ENCODE results near the gene DNAJC15. TPM values are rescaled to one million over a fixed set of nuclear protein-coding genes. Genes with fewer than 3 reads are reported as not detected.
"Not testable (repeated sequence)": the region's sequence is repeated elsewhere in the genome, so short reads cannot be mapped to it uniquely, and the experiment has no call there.

DNAJC15 gene
- total RNA-seq, 1 donor from 2014 or later: 24.5 TPM

- no peak overlapping the region for H3K27ac Mint-ChIP-seq (ENCODE audit: unreplicated experiment)
- no peak overlapping the region for H3K4me3 Mint-ChIP-seq (ENCODE audit: unreplicated experiment)
- no peaks in the 10 kb centered on the region for H3K9me3 Mint-ChIP-seq (ENCODE audit: unreplicated experiment)
- no peak for DNase-seq (ENCODE audit: extremely low spot score, unreplicated experiment)
- H3K27me3 Mint-ChIP-seq (ENCODE audit: unreplicated experiment): no peaks in the 10 kb centered on the region
- H3K36me3 Mint-ChIP-seq (ENCODE audit: unreplicated experiment): peaks cover 18% of the 10 kb centered on the region
- H3K4me1 Mint-ChIP-seq (ENCODE audit: unreplicated experiment): peaks cover 34% of the 10 kb centered on the region
- TF ChIP-seq CTCF (IDR thresholded peaks at IDR 0.05): no peak
These were observed 13.2 kb downstream of the DNAJC15 start for GRCh38 chr13:43036351-43037250.

DNA sequence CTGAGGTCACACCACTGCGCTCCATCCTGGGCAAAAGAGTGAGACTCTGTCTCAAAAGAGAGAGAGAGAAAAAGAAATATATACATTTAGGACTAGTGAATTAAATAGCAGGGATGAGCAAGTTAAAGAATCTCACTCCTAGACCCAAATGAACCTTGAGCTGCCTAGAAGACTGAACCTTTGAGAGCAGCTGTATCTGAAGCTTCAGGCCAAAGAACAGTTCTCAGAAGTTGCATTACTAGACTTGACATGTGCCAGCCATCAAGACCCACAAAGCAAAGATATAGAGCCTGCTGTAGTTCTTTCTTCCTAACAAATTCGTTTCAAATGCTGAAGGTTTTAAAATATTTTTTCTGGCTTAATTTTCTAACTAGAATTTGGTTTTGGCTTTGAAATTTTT lies 16.6 kb downstream of the DNAJC15 start:
- Mint-ChIP-seq H3K9me3 (ENCODE audit: unreplicated experiment) (no peaks in the 10 kb centered on the region), H3K4me1 (ENCODE audit: unreplicated experiment) (peaks cover 51% of the 10 kb centered on the region), H3K4me3 (ENCODE audit: unreplicated experiment) (no peak overlapping the region), H3K36me3 (ENCODE audit: unreplicated experiment) (peaks cover 8% of the 10 kb centered on the region), H3K27ac (ENCODE audit: unreplicated experiment) (peak overlapping the region; percentile 58), H3K27me3 (ENCODE audit: unreplicated experiment) (no peaks in the 10 kb centered on the region)
- TF ChIP-seq CTCF (IDR thresholded peaks at IDR 0.05): no peak
- DNase-seq (ENCODE audit: extremely low spot score, unreplicated experiment): no peak

GRCh38 chr13:43040581-43041368 lies 17.4 kb downstream of the DNAJC15 start:
- H3K9me3 Mint-ChIP-seq (ENCODE audit: unreplicated experiment); H3K4me3 Mint-ChIP-seq (ENCODE audit: unreplicated experiment): not testable (repeated sequence)

DNA sequence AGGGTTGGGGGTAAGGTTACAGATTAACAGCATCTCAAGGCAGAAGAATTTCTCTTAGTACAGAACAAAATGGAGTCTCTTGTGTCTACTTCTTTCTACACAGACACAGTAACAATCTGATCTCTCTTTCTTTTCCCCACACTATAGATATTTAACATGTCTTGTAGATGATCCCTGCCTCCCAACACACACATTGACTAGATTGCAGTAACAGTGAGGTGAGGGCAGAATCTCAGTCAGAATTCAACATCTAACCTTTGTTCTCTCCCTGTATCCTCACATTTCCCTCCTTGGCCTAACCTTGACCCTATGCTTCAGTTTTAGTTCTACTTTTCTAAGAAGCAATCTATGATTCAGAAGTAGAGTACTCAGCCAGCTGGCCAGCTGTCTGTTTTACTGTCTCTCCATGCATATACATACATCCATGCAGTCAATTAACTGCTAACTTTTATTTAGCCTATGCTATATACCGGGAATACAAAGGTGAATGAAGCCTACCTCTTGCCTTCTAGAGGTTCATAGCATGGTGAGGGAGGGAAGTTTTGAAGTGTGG lies 18.1 kb downstream of the DNAJC15 start:
- Mint-ChIP-seq H3K36me3 (ENCODE audit: unreplicated experiment) (peaks cover 18% of the 10 kb centered on the region), H3K9me3 (ENCODE audit: unreplicated experiment) (no peaks in the 10 kb centered on the region), H3K27me3 (ENCODE audit: unreplicated experiment) (no peaks in the 10 kb centered on the region), H3K4me1 (ENCODE audit: unreplicated experiment) (peaks cover 56% of the 10 kb centered on the region), H3K27ac (ENCODE audit: unreplicated experiment) (no peak overlapping the region), H3K4me3 (ENCODE audit: unreplicated experiment) (no peak overlapping the region)
- no peak for TF ChIP-seq CTCF (IDR thresholded peaks at IDR 0.05)
- DNase-seq (ENCODE audit: extremely low spot score, unreplicated experiment): no peak

More at GRCh38 chr13:43040581-43041368, 17.4 kb downstream of the DNAJC15 start:
- Mint-ChIP-seq H3K4me1 (ENCODE audit: unreplicated experiment) (peaks cover 56% of the 10 kb centered on the region), H3K36me3 (ENCODE audit: unreplicated experiment) (peaks cover 11% of the 10 kb centered on the region), H3K27ac (ENCODE audit: unreplicated experiment) (peak overlapping the region; percentile 23)
- DNase-seq (ENCODE audit: extremely low spot score, unreplicated experiment); H3K27me3 Mint-ChIP-seq (ENCODE audit: unreplicated experiment): not testable (repeated sequence)

DNA sequence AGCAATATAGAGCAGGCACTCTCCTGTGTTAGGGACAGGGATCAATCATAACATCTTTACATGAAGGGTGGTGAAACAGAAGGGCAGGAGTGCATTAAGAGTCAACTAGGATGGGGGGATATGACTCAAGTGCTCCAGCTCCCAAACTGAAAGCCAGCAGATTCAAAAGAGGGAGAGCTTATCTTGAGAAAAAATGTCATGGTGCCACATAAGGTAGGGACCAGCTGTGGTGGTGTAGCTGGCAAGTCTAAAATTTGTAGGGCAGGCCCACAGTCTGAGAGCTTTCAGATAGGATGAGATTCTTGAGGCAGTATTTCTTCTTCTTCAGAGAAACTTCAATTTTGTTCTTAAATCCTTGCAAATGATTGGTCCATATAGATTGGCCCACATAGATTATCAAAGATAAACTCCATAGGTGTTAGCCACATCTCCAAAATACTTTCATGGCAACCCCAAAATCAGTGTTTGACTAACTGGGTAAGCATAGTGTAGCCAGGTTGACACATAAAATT lies 19.1 kb downstream of the DNAJC15 start:
- Mint-ChIP-seq H3K36me3 (ENCODE audit: unreplicated experiment) (peaks cover 18% of the 10 kb centered on the region), H3K9me3 (ENCODE audit: unreplicated experiment) (no peaks in the 10 kb centered on the region), H3K27me3 (ENCODE audit: unreplicated experiment) (no peaks in the 10 kb centered on the region), H3K4me3 (ENCODE audit: unreplicated experiment) (no peak overlapping the region), H3K4me1 (ENCODE audit: unreplicated experiment) (peaks cover 57% of the 10 kb centered on the region), H3K27ac (ENCODE audit: unreplicated experiment) (no peak overlapping the region)
- no peak for TF ChIP-seq CTCF (IDR thresholded peaks at IDR 0.05)
- DNase-seq (ENCODE audit: extremely low spot score, unreplicated experiment): no peak

All from osteocyte (in vitro differentiated cells).